ENCODE measurements around the gene ASCC1. TPM values are rescaled to one million over a fixed set of nuclear protein-coding genes. Genes with fewer than 3 reads are reported as not detected.
"Not testable (repeated sequence)": the region's sequence is repeated elsewhere in the genome, so short reads cannot be mapped to it uniquely, and the experiment has no call there.

Gene ASCC1
- polyA plus RNA-seq, 1 donor, result 45.2 TPM

- DNase-seq, result no peak
These were observed 89.7 kb downstream of the ASCC1 start for GRCh38 chr10:72126184-72126871.

GRCh38 chr10:72124989-72125388 is 91.1 kb downstream of the ASCC1 start:
- peak; percentile 54 for DNase-seq

- DNase-seq, result no peak
These were observed 91.7 kb downstream of the ASCC1 start for GRCh38 chr10:72124381-72124780.

- no peak for DNase-seq
These were observed 92.5 kb downstream of the ASCC1 start for GRCh38 chr10:72123616-72124015.

- no peak for DNase-seq
These were observed 93.9 kb downstream of the ASCC1 start for GRCh38 chr10:72122221-72122620.

- no peak for DNase-seq
These were observed 94.7 kb downstream of the ASCC1 start for GRCh38 chr10:72121389-72121788.

GRCh38 chr10:72116372-72116771 is 99.7 kb downstream of the ASCC1 start:
- DNase-seq, result no peak

- DNase-seq, result no peak
These were observed 101.2 kb downstream of the ASCC1 start for GRCh38 chr10:72114706-72115450.

GRCh38 chr10:72110673-72111401 is 105.2 kb downstream of the ASCC1 start:
- DNase-seq, result no peak

- DNase-seq, result no peak
These were observed 106.4 kb downstream of the ASCC1 start for GRCh38 chr10:72109636-72110157.

- DNase-seq, result peak; percentile 38
These were observed 107.0 kb downstream of the ASCC1 start for GRCh38 chr10:72108830-72109635.

GRCh38 chr10:72108004-72108370 is 108.1 kb downstream of the ASCC1 start:
- not testable (repeated sequence) for DNase-seq

- no peak for DNase-seq
These were observed 108.6 kb downstream of the ASCC1 start for GRCh38 chr10:72107325-72108003.

- DNase-seq, result no peak
These were observed 109.2 kb downstream of the ASCC1 start for GRCh38 chr10:72106896-72107295.

GRCh38 chr10:72106154-72106849 is 109.8 kb downstream of the ASCC1 start:
- no peak for DNase-seq

- DNase-seq, result no peak
These were observed 110.4 kb downstream of the ASCC1 start for GRCh38 chr10:72105710-72106109.

GRCh38 chr10:72105098-72105475 is 111.0 kb downstream of the ASCC1 start:
- DNase-seq, result no peak

- DNase-seq, result no peak
These were observed 111.5 kb downstream of the ASCC1 start for GRCh38 chr10:72104472-72105097.

GRCh38 chr10:72099600-72099921 is 116.5 kb downstream of the ASCC1 start:
- no peak for DNase-seq

- DNase-seq, result no peak
These were observed 117.1 kb downstream of the ASCC1 start for GRCh38 chr10:72098836-72099599.

Measured in left kidney (tissue), 2 donors.